ENCODE data around the gene TTC7B.

TTC7B gene

DNA sequence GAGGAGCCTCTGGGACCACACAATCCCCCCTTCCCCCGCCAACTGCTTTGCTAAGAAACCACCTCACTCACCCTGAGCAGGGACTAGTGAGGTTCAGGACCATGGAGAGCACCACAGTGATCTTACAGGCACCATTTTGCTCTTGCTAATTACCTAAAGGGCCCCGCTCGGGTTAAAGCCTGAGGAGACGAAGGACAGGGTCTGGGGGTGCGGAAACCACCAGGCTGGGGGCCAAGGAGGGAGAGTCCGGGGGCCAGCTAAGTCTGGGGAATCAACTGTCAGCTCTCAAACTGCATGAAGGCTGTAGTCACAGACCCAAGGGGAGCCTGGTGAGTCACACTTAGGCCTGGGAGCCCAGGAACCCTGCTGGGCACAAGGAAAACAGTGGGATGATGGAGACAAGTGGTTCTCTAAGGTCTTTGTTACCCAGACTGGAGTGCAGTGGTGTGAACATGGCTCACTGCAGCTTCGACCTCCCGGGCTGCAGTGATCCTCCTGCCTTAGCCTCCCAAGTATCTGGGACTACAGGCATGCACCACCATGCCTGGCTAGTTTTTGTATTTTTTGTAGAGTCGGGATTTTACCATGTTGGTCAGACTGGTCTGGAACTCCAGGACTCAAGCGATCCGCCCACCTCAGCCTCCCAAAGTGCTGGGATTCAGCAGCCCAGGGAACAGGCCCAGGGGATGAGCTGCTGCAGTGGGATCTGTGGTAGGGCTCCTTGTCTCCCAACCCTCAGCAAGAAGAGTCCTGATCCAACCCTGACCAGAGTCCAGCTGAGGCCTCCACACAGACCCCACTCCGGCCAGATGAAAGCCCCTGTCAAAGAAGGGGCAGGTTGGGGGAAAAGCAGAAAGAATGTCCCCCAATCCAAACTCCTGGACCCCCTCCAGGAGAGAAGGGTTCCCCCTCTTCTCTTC is 320.6 kb downstream of the TTC7B start:
- TF ChIP-seq, protein P1, sequence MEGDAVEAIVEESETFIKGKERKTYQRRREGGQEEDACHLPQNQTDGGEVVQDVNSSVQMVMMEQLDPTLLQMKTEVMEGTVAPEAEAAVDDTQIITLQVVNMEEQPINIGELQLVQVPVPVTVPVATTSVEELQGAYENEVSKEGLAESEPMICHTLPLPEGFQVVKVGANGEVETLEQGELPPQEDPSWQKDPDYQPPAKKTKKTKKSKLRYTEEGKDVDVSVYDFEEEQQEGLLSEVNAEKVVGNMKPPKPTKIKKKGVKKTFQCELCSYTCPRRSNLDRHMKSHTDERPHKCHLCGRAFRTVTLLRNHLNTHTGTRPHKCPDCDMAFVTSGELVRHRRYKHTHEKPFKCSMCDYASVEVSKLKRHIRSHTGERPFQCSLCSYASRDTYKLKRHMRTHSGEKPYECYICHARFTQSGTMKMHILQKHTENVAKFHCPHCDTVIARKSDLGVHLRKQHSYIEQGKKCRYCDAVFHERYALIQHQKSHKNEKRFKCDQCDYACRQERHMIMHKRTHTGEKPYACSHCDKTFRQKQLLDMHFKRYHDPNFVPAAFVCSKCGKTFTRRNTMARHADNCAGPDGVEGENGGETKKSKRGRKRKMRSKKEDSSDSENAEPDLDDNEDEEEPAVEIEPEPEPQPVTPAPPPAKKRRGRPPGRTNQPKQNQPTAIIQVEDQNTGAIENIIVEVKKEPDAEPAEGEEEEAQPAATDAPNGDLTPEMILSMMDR (IDR thresholded peaks at IDR 0.05; ENCODE audit: insufficient read depth, low read length, missing control alignments) = no peak
- ChIA-PET POLR2A (no interaction called here), CTCF (no interaction called here)
- DNase-seq (ENCODE audit: low read depth, low spot score) = no peak
- no peak overlapping the region for H3K4me3 ChIP-seq (ENCODE audit: low read depth, low read length)

DNA sequence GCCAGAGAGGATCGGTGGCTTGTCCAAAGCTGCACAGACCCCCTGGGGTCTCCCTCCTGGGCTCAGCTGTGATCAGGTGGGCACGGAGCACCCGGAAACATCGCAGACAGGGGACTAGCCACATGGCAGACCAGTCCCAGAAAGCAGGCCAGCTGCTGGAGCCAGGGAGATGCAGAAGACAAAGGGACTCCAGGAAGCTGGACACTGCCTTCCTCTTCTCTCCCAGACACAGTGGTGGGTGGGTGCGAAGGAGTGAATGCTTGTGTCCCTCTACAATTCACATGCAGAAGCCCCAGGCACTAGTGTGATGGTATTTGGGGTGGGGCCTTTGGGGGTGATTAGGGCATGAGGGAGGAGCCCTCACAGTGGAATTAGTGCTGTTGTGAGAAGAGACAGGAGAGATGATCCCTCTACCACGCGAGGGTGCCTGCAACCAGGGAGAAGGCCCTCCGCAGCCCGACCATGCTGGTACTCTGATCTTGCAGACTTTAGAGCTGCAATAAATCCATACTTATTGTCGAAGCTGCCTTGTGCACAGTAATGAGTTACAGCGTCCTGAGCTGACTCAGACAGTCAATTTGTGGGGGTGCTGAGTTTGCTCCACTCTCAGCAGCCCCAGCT is 324.2 kb downstream of the TTC7B start:
- TF ChIP-seq, protein P1 (IDR thresholded peaks at IDR 0.05; ENCODE audit: insufficient read depth, low read length, missing control alignments) = no peak
- ChIA-PET CTCF (no interaction called here), POLR2A (no interaction called here)
- no peak for DNase-seq (ENCODE audit: low read depth, low spot score)
- H3K4me3 ChIP-seq (ENCODE audit: low read depth, low read length) = no peak overlapping the region

DNA sequence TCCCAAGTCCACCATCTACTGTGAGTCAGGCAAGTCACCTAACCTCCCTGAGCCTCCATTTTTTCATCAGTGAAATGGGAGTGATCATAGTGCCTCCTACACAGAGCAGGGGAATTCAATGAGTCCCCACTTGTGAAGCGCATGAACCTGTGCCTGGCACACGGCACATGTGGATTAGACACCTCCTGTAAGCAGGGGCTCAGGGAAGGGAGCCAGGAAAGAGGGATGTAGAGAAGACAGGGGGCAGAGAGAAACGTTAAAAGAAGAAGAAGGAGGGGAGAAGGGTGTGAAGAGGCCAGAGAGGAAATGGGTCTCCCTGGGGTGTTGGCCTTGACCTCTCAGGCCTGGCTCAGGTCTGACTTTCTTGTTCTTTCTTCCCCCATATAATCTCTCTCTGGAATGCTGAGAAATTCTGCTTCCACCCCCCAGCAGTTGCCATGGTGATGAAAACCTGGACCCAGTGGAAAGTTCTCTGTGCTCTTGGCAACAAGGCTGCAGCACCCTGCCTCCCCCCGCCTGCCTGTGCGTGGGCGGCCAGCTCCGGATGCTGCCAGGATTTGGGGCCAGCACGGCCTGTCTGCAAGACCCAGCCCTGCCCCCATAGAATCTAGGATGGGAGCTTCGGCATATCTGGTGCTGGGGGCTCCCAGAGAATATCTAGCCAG is 324.9 kb downstream of the TTC7B start:
- H3K4me3 ChIP-seq (ENCODE audit: low read depth, low read length) = no peak overlapping the region
- POLR2A ChIA-PET = no interaction called here
- TF ChIP-seq, protein P1 (IDR thresholded peaks at IDR 0.05; ENCODE audit: insufficient read depth, low read length, missing control alignments) = no peak
- CTCF ChIA-PET = no interaction called here
- DNase-seq (ENCODE audit: low read depth, low spot score) = no peak

DNA sequence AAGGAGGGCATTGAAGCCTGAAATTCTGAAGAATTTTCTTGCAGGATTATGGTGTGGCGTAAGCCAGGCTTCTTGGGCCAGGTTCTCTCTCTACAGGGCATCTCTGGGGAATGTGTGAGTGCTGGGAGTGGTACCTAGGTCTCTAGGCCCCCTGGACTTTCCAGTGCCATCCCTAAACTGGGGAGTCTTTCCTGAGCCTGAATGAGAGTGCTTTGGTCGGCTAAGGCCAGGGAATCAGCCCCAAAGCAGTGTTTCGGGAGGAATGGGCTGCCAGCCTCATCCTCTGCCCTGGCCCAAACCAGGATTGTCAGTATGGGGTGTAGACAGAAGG is 325.5 kb downstream of the TTC7B start:
- ChIA-PET POLR2A (no interaction called here), CTCF (no interaction called here)
- TF ChIP-seq, protein P1 (IDR thresholded peaks at IDR 0.05; ENCODE audit: insufficient read depth, low read length, missing control alignments) = no peak
- no peak for DNase-seq (ENCODE audit: low read depth, low spot score)
- no peak overlapping the region for H3K4me3 ChIP-seq (ENCODE audit: low read depth, low read length)

DNA sequence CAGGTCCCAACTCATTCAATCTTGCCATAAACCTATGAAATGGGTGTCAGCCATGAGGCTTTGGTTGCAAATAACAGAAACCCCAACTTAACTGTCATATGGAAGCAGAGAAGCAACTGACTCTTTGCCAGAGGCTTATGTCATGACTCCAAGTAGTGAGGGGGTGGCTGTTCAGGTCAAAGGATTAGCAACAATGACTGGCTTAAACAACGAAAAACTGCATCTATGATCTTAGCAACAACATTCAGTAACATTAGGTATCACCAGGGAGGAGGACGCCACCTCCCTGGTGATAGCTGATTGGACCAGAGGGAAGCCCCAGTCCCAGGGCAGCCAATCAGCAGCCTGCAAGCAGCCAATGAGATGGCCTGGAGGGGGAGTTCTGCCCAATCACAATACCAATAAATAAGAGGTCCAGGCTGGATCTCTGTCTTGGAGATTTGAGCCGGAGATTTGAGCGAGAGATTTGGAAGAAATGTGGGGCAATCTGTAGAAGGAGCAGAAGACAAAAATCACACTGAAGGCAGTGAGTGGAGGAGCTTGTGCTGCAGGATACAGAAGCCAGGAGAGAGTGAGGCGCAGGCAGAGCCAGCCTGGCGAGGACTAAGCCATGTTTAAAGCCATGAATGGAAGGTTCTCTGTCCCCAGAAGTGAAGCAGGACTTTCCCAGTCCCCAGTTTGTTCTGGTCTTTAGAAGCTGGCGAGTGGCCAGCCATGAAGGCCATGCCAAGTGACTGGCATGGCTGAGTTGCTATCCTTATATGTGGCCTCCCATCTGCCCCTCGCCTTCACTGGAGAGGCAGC is 326.1 kb downstream of the TTC7B start:
- DNase-seq (ENCODE audit: low read depth, low spot score) = no peak
- H3K4me3 ChIP-seq (ENCODE audit: low read depth, low read length) = no peak overlapping the region
- TF ChIP-seq, protein P1 (IDR thresholded peaks at IDR 0.05; ENCODE audit: insufficient read depth, low read length, missing control alignments) = no peak
- ChIA-PET POLR2A (no interaction called here), CTCF (interaction anchor here (0.7 kb wide), 1 partner anchor 207 kb away, joined by 3 read pairs; no protein-coding TSS in a partner anchor)
